ENCODE results near the gene OSTN.

DNA sequence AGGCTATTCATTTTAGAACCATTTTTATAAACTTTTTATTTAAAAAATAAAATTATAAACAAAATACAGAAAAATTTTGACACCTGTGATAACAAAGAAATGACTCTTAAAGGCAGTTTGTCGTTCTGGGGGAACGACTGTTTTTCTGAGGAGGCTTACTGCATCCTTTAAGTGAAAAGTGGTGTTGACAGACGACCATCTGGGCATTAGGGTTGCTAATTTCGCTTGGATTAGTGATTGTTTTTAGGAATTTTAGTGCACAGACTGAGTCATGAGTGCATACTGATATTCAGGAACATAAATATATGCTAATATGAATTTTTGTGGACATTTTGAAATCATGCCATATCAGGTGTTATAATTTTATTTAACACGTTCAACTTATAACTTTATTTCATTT is 28.5 kb downstream of the OSTN start:
- TF ChIP-seq, protein P1, sequence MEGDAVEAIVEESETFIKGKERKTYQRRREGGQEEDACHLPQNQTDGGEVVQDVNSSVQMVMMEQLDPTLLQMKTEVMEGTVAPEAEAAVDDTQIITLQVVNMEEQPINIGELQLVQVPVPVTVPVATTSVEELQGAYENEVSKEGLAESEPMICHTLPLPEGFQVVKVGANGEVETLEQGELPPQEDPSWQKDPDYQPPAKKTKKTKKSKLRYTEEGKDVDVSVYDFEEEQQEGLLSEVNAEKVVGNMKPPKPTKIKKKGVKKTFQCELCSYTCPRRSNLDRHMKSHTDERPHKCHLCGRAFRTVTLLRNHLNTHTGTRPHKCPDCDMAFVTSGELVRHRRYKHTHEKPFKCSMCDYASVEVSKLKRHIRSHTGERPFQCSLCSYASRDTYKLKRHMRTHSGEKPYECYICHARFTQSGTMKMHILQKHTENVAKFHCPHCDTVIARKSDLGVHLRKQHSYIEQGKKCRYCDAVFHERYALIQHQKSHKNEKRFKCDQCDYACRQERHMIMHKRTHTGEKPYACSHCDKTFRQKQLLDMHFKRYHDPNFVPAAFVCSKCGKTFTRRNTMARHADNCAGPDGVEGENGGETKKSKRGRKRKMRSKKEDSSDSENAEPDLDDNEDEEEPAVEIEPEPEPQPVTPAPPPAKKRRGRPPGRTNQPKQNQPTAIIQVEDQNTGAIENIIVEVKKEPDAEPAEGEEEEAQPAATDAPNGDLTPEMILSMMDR (IDR thresholded peaks at IDR 0.05) = no peak
- TF ChIP-seq POLR2A (IDR thresholded peaks at IDR 0.05) = no peak
